Right renal pelvis (tissue), 4 donors: Measurements from ENCODE around the gene SLC5A6. TPM values are rescaled to one million over a fixed set of nuclear protein-coding genes. Genes with fewer than 3 reads are reported as not detected.

Experiments
- DNase-seq, 4 donors: peaks; one replicate each; pipeline ENCODE4 v3.0.0-alpha.2; 2013; ENCODE audit warnings: low read depth in 4 of 4, low spot score in 3 of 4, missing footprints in 1 of 4
- polyA plus RNA-seq, 4 donors: library from polyadenylated mRNA; unstranded; fragments of 120-200 nt; gene quantifications; one replicate each; pipeline ENCODE4 v1.2.1, GENCODE V29; 2013; ENCODE audit not compliant: insufficient read length in 4 of 4

The SLC5A6 gene
- 10 to 100 TPM; 31.5 to 39.6 (median 37.7) TPM for polyA plus RNA-seq

DNA sequence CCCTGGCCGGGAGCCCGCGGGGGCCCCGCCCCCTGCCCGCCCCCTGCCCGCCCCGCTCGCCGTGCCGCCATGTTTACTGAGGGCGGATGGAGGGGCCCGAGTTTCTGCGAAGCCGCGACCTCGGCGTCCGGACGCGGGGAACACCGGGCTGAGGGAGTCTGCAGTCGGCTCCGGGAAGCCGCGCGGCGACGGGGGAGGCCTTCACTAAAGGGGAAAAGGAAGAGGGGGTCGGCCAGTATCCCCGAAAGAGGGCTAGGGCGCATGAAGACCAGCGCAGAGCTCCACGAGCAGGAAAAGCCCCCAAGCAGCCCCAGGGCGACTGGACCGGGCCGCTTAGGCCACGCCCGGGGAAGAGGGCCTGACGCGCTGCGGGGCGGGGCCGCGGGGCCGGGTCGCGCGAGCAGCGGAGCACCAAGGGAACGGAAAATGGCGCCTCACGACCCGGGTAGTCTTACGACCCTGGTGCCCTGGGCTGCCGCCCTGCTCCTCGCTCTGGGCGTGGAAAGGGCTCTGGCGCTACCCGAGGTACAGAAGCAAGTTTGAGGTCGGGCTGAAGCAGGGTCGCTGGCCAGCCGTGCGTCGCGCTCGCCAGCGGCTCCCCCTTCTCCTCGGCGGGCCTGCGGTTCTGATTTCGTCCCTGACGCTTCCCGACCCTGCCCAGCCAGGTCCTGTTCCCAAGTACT lies at the start of gene SLC5A6, which contains the start of gene ATRAID:
Gene SLC5A6 (minus strand): TSS at position 326 of the 683 bp plus-strand sequence. CDS start 4,618 bp downstream, outside the sequence.
Gene ATRAID (plus strand): TSS at position 99 of the 683 bp plus-strand sequence. CDS start 328 bp downstream, at position 427.
- DNase-seq = peak; percentile 81 to 89 (median 84)

DNA sequence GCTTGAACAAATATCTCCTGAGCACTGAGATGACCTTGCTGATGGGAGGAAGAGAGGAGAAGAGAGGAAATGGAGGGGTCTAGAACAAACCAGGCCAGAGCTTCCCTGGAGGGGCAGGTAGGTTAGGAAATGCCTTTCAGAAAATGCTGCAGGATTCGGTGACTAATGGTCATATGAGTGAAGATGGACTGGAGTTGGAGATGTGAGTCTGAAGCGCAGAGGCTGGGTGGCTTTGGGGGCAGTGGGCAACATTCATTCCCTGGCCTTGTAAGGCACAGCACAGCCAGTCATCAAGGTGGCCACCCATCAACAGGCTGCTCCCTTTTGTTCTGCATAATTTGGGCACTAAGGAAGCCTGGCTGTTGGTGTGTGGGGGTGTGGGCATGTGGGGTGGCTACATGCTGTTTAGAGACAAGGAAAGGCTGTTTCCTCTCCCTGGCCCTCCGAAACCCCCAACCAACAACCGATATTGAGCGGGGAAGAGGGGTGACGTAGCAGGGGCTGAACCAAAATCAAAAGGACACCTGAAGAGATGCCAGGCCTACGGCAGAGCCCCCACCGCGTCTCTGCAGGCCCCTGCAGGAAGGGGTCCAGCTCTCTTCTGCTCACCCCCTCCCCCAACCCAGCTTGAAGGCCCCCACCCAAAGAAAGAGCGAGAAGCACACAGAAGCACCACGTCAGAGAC lies 49.3 kb upstream of the SLC5A6 start:
- no peak for DNase-seq

DNA sequence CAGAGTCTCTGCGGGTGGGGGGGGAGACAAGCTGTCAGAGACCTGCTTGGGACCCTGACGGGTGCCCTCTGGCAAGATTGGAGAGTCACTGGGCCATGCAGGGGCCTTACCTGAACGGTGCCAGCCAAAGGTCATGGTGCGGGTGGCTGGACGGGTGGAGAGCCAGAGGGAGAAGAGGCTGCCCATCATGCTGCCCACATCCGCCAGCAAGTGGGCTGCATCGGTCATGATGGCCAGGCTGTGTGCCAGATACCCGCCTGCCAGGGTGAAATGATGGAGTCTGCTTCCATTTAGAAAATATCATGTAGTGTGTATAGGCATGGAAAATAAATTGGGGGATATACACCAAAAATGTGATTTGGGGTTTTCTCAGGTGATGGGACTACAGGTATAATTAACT lies 46.0 kb upstream of the SLC5A6 start:
- no peak for DNase-seq

DNA sequence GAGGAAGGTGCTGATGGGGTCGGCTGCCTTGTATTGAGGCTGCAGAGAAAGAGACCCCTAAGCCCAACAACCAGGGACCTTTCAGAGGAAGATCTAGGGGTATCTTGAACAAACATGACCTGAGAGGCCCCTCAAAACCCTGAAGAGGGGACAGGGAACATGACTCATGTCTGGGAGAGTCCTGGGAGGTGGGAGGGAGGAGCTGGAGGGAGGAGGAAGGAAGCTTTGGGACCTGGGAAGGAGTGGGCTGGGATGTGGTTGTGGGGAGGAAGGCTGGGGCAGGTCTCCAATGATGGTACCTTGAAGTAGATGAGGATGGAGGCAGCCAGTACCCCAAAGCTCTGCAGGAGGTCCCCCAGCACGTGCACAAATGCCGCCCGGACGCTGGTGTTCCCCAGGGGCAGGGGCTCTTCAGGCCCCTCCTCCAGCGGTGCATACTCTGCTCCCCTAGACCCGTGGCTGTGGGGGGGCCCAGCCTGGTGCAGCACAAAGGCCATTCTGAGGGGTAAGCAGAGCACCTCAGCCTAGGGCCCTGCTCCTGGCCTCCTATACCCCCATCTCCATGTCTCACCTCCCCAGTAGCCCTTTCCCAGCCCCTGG lies 44.9 kb upstream of the SLC5A6 start:
- DNase-seq = no peak

DNA sequence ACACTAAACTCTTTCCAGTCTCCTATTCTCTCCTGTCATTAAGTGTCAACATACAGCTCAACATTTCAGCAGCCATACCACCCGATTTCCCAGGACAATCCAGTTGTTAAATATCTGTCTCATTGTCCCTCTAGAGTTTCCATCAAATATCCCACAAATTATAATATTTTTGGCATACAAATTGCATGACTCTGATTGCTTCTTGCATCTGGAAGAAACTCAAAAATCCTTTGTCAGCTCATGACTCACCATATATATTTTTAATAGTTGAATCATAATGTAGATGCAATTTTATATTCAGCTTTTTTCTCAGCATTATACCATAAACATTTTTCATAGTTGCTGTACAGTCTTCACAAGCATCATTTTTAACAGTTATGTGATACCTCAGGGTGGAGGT lies 43.6 kb upstream of the SLC5A6 start:
- no peak for DNase-seq

DNA sequence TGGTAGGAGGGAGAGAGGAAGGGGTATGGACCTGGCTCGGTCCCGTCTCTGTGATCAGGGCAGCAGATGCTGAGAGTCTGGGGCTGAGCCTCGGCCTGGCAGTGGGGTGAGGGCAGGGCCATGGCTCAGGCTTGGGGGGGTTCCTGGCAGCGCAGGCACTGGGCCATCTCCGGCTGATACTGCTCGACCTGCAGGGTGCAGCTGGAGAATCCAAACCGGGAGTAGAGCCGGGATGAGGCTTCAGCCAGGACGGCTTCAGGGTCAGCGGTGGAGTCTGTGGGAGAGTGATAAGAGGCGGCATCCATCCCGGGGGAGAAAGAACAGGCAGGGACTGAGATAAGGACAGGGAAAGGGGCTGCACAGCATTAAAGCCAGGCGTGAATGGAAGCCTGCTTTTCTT lies 43.1 kb upstream of the SLC5A6 start:
- DNase-seq = no peak

DNA sequence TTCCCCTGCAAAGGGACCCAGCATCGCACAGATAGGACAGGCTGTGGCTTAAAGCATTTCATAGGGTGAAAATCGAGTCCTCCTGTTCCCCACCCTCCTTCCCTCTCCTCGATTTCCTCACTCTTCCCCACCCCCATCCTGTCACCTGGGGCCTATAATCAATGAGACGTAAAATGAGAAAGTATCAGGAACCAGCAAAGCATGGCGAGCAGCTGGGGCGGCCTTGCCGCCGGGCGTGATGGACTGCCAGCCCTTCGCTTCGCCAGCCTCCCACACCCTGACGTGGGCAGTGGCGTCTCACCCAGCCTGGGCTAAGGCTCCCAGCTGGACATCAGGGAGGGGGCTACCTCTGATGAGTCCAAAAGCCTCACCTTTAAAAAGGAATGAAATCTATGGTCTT lies 39.7 kb upstream of the SLC5A6 start:
- no peak for DNase-seq

DNA sequence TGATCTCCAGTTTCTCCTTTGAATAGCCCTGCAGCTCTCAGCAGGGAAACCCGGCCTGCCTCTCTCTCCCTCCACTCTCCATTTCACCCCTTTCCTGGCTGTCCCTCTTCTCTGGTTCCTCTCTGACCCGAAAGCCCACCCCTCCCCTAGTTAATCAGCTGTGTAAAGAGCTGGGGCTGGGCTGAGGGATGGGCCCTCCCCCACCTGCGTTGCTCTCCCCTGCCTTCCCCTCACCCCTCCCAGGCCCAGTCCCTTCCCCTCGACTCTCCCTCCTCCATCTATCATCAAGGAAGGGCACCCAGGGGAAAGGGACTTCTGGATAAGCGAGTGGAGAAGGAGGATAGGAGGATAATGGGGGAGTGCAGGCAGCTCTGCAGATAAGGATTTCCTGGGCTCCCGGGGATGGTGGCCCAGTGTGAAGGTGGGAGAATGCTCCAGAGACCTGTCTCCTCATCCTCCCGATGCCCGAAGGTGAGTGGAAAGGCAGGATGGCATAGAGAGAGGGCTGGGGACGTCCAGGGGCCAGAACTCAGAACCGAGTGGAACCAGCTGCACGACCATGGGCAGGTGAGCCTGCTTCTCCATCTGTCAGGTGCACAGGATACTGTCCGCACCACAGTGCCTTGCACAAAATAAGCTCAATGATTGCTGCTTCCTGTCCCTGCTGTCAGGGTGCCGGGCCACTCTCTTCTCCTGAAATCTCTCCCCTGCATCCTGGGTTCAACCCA lies 38.7 kb upstream of the SLC5A6 start:
- DNase-seq = no peak

DNA sequence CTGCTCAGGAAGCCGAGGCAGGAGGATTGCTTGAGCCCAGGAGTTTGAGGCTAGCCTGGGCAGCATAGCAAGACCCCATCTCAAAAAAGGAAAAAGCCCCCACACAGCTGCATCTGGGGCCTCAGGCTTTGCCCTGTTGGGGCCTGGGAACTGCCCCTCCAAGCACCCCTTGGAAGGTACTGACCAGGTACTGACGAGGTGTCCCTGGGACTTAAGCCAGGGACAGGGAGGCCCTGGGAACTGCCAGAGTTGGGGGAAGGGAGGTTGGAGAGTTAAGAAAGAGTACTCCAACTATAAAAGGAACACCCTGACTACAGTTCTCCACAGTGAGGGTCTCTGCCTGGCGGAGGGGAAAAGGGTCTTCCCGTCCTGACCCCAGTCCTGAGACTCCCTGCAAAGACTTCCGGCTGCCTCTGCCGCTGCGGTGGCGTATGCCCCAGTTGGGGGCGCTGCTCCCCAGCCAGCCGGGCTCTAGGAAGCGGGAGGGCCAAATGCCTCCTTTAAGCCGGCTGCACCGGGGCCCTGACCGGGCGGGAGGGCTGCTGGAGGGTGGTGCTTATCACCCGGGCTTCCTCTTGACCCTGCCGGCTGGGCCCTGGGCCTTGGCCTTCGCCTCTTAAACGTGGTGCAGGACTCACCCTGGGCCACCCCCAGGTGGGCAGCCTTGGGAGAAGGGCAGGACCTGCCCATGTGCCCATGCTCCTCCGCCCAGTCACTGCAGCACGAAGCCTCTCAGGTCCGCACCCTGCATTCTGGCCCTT lies 38.0 kb upstream of the SLC5A6 start:
- DNase-seq = no peak

DNA sequence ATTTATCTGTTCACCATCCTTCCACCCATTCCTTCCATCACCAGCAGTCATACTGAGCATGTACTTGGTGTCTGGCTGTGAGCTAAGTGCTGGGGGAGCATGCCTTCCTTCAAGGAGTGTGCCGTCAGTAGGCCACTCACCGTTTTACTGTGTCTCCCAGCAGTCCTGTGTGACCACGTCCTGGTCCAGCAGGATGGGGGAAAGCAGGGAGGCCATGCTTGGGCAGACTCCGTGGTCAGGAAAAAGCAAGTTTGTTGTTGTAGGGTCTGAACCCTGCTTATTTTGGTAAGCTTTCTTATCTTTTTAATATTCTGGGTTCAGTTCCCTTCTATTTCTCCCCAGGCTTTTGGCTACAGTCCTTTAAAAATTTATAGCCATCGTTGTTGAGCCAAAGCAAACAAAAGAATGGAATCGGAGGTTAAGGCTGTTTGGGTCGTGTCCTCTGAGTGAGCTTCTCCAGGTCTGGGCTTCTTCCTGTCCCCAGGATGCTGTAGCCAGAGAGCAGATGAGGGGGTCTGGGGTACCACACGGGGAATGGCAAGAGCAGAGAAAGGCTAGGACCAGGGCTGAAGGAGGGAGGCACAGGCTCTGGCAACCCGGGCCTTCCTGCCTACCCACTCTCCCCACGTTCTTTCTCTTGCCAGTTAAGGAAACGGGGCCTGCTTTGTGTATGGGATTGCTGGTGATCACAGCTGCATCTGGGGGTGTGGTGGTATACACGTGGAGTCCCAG lies 37.3 kb upstream of the SLC5A6 start:
- no peak for DNase-seq

DNA sequence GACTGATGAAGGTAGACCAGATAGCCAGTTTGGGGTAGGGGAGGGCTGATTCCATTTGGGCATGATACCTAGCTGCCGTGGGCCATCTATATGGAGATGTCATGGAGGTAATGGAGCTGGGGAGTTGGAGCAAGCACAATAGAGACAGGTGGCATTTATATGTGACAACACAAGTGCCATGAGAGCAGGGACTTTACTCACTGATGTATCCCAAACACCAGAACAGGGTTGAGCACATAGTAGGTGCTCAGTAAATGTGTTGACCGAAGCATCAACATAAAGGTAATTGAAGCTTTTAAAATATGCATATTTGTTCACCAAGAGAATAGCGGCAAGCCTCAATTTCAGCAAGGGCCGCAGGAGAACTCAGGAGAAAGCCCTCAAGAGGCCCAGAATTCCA lies 35.8 kb upstream of the SLC5A6 start:
- DNase-seq = no peak

DNA sequence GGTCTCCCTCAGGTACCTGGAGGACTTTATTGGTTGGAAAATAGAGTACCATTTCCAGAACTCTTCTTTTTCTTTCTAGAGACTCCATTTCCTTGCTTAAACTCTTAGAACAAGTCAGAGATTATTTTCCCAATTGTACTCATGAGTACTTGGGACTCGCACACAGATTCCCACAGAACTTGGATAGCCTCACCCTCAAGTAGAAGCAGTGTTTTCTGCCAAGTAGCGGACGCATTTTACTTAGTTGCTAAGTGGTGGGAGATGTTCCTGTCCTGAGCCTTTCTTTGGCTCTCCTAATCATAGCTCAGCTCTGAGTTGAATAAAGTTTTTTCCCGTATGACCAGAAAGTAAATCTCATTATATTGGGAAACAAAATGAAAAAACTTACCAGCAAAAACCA lies 33.6 kb upstream of the SLC5A6 start:
- no peak for DNase-seq

DNA sequence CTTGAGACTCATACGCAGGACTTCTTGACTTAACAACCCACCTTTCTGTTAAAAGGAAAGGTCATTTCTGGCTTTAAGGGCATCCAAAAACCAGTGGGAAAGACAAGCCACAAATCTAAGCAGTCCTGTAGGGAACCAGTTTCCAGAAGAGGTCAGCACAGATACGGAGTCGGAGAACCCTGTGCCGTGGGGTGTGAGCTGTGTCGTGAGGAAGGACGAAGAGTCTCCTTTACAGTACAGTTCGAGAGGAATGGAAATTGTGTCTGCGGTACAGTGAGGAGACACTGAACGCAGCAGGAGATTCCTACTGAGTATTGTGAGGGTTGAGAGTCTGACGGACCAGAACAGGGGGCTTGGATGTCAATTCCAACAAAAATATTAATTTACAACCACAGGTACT lies 33.0 kb upstream of the SLC5A6 start:
- no peak for DNase-seq

DNA sequence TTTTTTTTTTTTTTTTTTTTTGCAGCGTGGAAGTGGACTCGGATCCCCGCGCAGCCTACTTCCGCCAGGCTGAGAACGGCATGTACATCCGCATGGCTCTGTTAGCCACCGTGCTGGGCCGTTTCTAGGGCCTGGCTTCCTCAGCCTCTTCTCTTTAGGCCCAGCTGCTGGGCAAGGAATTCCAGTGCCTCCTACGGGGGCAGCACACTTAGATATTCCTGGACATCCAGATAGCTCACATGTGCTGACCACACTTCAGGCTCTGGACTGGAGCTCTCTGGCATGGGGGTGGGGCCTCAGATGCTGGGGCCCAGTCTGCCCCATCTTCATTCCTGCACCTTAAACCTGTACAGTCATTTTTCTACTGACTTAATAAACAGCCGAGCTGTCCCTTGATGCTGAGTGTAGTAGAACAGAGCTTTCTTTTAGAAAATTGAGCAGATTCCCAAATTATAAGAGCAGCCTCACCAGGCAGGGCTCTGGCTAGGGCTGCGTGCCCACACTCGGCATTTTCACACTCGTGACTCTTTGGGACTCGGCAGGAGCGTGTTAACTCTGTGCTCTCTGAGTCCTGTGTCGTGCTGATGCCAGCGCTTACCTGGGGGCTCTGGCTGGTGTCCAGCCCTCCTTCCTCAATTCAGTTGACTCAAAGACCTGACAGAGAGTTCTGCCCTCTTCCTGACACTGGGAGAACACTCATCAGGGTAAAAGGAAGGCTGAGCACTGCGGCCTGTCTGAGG lies 31.5 kb upstream of the SLC5A6 start:
- no peak for DNase-seq

DNA sequence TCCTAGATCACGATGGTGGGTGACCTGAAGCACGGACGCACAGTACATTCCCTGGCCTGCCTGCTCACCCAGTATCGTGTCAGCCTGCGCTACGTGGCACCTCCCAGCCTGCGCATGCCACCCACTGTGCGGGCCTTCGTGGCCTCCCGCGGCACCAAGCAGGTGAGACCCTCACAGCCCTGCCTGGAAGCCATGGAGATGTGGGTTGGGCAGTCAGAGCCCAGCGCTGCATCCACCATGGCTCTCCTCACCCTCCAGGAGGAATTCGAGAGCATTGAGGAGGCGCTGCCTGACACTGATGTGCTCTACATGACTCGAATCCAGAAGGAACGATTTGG lies 30.5 kb upstream of the SLC5A6 start:
- no peak for DNase-seq

DNA sequence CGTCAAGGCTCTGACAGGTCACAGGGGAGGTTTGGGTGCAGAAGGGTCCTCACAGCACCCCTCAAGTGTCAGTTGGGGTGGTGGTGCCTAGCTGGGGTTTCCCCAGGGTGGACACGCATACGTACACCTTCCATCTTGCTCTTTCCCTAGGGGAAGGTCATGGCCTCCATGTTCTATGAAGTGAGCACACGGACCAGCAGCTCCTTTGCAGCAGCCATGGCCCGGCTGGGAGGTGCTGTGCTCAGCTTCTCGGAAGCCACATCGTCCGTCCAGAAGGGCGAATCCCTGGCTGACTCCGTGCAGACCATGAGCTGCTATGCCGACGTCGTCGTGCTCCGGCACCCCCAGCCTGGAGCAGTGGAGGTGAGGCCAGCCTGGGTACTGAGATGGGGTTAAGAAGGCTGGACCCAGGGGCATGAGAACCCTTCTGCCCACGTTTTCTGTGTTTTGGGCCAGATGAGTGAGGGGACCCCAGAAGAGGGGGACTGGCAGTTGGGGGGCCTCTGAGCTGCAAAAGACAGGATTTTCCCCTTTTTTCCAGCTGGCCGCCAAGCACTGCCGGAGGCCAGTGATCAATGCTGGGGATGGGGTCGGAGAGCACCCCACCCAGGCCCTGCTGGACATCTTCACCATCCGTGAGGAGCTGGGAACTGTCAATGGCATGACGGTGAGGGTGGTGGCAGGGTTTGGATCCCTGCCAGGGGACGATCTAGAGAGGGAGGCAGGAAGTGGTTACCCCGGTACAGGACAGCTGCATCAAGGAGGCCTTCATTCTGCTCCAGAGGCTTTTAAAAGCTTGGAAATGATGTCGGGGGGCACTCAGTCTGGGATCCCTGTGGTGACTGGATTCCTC lies 29.9 kb upstream of the SLC5A6 start:
- no peak for DNase-seq

DNA sequence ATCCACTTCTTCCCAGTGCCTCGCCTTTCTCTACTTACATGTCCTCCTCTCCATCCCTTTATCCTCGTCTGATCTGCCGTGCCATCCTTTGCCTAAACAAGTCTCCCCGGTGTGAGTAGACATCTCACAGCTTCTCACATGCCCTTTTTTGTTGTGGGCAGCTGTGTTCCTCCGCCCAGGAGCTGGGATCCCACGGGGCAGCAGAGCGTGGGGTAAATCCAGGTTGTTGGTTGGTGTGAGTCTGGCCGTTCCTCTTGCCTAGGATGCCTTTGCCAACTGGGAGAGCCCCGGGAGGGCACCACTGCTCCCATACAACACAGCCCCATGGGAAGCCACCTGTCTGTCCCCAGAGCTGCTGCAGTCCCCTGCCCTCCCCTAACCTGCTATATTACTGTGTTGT lies 28.3 kb upstream of the SLC5A6 start:
- DNase-seq = no peak

DNA sequence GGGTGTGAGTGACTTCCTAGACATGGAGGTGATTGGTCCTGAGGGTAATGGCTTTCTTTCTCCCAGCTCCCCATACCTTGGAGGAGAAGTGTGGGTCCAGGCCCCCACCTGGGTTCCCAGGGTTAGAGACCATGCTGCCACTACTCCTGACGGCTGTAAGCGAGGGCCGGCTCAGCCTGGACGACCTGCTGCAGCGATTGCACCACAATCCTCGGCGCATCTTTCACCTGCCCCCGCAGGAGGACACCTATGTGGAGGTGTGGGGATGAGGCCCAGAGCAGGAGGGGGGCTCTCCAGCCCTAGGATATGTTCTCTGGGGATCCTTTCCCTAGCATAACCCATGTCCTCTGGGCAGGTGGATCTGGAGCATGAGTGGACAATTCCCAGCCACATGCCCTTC lies 26.9 kb upstream of the SLC5A6 start:
- no peak for DNase-seq
